ENCODE data around the gene TTLL6.
A peak's percentile ranks its signal among the peaks of the same experiment; 100 is the strongest.

TTLL6 gene

DNA sequence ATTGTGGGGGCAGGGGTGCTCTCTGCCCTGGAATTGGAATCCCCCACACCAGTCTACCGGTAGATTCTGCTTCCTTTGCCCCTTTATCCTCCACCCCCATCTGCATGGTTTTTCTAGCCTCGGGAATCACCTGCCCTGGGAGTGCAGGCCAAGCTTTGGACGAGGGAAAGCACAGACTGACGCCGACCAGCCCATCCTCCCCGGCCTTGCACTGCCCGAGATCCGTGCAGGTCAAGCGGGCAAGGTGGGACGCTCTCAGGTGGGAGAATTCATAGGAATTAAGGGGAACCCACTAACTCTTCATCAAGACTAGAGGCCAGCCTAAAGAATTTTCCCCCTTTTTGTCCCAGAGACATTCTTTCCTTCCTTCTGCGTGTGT is 78.6 kb downstream of the TTLL6 start:
- DNase-seq (ENCODE audit: low read depth), result no peak

DNA sequence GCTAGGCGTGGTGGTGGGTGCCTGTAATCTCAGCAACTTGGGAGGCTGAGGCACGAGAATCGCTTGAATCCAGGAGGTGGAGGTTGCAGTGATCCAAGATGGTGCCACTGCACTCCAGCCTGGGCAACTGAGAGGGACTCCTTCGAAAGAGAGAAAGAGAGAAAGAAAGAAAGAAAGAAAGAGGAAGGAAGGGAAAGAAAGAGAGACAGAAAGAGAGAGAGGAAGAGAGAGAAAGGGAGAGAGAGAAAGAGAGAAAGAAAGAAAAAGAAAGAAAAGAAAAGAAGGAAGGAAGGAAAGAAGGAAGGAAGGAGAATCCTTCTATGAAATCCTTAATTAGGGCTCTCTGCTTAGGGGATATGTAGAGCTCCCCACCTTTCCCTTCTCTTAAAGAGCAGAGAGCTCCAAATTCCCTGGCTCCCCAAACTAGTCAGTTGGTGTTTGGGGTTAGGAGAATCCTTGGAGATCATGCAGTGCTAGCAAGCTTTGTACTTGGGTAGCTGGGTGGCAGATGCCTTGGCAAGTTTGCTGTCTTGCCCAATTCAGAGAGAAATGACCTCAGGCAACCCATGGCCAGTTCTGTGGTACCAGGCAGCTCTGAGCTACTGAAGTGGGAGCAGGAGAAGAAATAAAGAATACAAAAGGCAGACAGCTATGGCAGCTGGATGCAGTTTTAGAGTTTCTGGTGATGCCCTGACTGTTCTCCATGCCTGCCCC is 79.5 kb downstream of the TTLL6 start:
- DNase-seq (ENCODE audit: low read depth), result no peak

DNA sequence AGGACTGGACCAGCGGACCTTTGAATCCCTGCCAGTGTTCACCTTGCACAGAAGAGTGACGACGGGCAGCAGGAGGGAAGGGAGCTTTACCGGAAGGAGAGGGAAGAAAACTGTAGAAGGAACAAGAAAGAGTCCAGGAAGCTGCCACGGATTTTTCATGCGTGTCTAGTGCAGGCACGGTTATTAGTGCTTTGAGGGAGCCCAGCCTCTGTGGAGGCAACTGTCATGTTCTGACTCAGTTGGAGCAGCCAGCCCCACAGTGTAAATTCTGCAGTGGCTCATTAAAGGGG is 82.0 kb downstream of the TTLL6 start:
- no peak for DNase-seq (ENCODE audit: low read depth)

DNA sequence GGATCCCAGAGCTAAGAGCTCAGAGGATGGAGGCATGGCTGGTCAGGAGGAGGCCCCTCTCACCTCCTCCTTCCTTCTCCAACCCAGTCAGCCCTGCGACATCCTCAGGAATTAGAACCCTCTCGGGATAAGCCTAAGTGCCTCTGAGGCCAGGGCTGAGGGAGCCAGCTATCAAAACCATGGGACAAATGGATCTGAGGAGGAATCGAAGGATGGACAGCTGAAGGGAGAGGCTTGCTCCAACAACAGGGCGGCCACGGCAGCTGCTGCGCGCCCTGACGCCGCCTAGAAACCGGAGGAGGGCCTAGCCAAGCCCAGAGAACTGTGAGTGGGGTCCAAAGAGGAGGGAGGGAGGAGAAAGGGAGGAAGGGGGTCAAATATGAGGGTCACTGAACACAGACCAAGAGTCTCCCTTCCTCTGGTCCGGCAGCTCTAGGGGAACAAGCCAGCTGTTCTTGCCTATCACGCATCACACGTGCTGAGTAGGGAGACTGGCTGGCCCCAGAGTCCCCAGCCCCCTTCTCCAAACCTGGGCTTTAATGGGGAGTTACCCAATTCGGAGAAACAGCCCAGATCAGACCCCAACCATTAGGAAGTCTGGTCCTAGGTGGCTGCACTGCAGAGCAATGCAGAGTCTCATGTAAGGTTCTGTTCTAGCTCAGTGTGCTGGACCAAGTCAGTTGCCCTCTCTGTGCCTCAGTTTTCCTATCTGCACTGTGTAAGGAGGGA is 82.5 kb downstream of the TTLL6 start:
- DNase-seq (ENCODE audit: low read depth), result no peak

DNA sequence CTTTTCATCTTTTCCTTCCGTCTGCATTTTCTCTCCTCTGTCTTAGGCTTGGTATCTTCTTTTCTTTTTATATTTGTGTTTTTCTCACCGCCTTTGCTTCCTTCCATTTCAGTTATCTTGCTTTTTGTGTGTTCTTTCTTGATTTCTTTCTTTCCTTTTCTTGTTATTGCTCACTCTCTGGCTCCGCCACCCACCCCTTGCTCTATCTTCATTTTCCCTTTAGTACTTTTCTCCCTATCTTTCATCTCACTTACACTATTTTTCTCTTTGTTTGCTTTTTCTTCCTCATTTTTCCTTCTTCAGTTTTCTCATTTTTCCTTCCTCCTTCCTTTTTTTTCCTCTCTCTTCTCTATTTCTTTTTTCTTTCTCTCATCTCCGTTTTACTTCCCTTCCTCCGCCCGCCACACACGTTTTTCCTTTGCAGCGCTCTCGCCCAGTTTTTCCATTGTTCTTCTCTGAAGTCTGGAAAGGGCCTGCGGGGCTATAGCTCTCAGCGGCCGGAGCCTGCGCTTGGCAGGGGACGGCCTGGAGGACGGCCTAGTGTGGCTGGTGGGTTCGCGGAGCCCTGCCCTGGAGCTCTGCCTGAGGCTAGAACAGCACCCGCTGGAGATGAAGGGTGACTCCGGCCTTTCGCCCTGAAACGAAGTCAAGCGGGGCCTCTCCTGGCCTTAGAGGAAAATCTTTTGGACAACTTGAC is 83.2 kb downstream of the TTLL6 start:
- DNase-seq (ENCODE audit: low read depth), result no peak

DNA sequence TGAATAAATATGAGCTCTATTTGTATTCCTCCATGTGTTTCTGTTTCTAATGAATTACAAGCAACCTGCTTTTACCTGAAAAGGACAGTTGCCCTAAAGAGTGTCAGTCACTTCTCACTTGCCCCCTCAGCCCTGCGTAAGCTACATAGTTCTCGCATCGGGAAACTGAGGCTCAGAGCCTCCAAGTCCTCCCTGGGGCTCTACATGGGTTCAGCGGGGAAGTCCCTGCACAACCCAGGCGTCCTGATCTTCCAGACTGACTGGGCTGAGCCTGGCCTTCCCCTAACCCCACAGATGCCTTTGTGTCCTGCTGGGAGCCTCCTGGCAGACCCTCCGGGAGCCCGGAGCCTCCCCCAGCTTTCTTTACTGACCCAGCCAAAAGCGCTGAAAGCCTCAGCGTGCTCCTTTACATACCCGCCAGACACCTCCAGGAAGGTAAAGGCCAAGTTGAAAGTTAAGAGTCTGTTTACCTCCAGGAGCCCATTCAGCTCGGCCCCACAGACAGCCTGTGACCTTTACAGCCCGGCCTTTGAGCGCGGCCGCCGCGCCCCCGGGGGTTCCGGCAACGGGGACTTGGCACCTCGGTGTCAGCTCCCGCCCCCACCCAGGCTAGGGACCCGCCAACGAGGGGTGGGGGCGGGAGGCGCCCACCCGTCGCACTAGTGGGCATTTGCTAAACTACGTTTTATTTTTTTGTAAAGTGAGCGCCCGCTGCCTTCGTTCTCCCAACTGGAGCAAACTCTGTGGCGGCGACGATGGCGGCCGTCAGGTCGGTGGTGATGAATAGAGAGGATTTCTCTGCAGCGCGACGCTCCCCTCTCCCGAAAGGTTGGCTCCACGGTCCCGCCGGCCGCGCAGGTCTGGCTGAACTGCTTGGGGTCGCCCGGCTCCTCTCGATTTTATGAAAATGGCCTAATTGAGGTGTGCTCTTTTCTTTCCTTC is 84.1 kb downstream of the TTLL6 start:
- DNase-seq (ENCODE audit: low read depth), result no peak

DNA sequence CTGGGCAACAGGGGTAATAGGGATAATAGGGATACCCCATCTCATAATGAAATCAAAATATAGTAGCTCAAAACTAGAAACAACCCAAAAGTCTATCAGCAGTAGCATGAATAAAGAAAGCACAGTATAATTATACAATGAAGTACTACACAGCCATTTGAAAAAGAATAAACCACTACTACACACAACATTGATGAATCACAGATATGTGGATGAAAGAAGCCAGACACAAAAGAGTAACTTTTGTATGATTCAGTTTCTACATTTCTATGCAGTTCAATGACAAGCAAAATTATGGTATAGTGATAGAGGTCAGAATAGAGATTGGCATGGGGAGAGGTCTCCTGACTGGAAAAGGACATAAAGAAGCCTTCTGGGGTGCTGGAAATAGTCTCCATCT is 85.7 kb downstream of the TTLL6 start:
- DNase-seq (ENCODE audit: low read depth), result no peak

DNA sequence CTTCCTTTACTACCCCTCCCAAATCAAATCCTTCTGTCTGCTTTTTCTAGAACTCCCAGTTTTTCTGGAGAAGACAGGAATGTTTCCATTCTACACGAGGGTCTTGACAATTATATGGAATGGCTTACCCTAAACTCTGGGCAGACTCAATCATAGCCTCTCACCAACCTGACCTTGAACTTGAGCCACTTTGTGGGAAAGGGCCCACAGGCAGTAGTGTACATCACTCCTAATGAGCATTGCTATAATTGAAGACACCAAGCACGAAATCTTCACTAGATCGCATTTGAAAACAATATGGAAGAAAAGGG is 86.8 kb downstream of the TTLL6 start:
- DNase-seq (ENCODE audit: low read depth), result no peak

DNA sequence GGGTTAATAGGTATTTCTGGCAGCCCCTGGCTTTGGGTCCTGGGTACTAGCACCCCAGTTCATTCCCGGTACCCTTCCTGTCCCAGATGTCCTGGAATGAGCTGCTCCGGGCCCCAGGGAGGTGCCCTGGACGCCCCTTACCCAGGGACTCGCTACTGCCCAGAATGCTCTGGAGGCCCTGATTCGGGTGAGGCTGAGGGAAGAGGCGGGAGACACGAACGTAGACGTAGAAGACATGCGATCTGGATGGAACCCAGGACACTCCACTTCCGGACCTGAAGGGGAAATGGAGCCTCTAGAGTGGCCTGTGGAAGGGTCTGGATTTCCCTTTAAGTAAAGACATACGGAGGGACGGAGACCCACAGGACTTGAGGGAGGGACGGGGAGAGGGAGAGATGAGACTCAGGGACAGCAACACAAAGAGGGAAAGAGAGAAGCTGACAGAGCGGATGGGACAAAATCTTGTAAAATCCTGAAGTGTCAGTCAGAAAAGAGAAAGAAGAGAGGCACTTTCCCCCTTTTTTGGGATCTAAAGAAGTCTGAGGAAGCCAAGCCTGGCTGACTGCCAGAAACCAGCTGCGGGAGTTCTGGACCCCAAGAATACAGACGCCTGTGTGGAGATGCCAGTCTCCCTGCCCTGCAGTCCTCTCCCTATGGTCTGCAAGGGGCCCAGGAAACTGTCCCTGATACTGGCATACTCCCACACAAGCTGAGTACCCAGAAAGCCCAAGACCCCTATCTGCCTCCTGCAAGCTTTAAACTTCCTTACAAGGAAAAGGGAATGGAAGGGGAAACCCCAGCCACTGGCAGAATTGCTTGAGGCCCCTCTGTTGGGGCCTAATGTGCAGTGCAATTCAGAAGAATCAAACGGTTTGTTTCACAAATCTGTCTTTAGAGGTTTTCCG is 87.4 kb downstream of the TTLL6 start:
- DNase-seq (ENCODE audit: low read depth), result no peak

DNA sequence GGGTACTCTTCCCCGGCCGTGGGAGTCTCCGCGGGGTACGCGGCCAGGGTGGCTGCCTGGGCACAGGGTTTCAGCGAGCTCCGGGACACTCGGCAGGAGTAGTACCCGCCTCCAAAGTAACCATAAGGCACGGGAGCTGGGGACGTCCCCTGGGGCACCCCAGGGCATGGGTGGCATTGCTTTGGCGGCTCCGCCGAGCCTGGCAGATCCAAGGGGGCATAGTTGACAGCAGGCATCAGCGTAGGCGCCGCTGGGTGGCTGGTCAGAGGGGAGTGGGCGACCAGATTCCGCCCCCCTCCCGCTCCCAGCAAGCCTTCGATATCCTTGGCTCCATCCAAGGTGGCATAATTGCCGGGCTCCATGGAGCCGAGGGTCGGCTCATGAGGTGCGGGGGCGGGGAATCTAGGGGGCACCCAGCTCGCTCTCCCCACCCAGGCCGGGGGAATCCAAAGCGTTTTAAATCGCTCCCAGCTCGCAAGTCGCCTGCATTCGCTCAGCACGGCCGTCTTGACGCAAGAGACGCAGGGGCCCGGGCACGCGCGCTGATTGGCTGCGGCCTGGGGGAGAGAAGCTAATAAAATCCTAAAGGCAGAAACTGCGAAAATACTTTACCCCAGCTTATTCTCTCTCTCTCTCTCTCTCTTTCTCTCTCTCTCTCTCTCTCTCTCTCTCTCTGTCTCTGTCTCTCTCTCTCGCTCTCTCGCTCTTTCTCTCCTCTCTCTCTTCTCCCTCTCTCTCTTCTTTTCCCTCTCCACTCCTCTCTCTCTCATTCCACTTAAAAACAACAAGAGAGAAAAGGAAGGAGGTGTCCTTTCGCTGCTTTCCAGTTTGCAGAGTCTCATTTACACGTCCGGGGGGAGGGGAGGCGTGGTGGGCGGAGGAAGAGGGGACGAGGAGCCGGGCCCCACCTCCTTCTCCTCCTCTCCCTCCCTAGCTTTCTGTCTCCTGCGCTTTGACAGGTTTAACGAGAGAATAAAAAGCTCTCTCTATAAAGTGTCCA is 88.5 kb downstream of the TTLL6 start, which contains the start of gene HOXB13:
Gene HOXB13, minus strand, starts transcription at position 519 of the 1,000 bp plus-strand sequence. Its CDS starts 157 bp downstream, at position 362.
- DNase-seq (ENCODE audit: low read depth), result no peak

DNA sequence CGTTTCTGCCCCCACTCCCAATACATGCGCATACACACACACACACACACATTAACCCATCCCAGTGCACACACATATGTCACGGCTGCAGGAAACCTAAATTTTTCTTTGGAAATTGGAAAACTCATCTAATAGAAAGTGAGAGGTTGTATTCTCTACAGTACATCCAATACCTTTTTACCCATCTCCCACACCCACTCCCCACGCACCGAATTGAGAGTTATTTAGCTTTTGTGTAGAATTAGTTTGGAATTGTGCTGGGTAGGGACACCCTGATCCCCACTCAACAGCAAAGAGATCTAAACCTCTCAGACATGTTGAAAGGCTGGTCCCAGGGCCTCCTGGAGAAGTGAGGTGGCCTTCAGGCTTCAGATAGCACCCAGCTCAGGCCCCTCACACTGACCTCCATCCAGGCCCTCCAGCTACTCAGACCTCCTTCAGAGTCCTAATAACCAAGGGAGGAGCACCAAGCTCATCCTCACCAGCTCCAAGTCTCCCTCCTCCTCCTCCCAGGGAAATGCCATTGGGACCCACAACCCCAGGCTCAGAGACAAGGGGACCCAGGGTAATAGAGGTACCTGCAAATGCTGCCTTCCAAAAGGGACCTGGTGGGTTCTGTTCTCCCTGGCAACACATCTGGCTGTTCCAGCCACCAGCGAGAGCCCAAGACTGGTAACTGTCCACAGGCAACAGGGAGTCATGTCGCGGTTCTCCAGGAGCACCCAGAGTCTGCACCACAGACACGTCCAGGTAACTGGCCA is 89.4 kb downstream of the TTLL6 start:
- no peak for DNase-seq (ENCODE audit: low read depth)

DNA sequence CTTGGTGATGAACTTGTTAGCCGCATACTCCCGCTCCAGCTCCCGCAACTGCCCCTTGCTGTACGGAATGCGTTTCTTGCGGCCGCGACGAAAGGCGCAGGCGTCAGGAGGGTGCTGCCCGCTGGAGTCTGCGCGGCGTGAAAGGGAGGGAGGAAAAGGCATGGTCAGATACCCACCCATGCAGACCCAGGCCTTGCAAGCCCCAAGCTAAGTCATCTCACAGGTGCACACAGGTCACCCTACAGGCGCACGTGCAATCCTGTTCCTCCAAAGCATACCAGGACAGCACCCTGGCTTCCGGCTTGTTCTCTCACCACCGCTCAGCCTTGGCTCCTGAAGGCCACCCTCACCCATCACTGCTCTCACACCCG is 90.1 kb downstream of the TTLL6 start:
- DNase-seq (ENCODE audit: low read depth), result no peak

DNA sequence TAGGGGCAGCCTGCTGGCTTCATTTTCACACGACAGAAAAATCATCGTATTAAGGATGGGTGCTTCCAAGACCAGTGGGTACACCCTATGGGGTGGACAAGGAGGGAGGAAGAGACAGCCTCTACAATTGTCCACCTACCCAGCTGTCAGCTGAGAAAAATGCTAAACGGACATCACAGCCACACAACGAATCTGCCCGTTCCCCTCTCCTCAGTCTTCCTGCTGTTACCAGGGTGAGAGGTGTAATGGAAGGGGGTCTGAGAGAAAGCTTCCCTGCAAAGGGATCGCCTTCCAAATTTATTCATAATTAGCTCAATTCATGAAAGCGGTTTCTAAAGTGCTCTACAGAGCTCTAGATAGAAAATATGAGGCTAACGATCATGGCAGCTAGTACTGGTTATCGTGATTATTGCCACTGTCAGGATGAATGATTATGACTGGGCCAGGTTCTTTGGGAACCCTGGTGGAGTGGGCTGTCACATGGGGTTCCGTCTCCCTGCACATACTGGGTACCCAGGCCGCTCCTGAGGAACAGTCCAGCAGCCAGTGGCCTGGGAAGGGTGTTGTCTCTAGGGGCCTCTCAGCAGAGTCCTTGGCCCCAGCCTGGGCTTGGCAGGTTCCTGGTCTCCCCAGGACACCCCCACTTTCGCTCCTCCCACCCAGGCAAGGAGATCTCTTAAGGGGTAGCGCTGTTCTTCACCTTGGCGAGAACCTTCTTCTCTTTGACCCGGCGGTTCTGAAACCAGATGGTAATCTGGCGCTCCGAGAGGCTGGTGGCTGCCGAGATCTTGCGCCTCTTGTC is 90.7 kb downstream of the TTLL6 start:
- DNase-seq (ENCODE audit: low read depth), result no peak

DNA sequence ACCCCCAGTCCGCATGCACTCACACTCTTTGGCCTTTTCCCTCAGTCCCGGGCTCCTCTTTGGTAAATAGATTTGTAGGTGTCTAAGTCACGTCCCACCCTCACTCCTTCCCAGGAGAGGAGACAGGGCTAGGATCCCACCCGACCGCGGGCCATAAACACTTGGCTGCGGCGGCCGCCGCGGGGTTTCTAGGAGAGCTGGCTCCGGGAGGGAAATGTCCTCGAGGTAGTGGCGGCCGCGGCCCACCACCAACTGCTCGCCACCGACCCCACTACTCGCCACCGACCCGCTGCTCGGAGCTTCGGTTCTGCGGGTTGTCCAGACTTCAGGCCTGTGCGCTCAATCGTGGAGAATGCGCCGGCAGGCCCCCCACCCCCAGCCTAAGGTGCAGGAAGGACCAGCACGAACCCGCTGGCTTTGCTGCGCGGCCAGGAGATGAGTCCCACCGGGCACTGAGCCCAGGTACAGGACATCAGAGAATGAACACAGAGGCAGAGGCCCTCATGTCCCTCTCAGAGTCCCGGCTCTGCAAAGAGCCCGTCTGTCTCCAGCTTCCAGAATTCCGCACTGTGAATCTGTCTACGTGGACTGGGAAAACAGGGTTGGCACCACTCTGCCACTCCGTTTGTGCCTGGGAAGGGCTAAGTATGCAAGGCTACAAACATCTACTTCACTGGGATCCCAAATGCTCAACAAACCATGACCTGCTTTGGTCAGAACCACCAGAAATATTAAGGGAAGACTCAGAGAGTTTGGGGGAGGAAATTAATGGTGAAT is 91.6 kb downstream of the TTLL6 start:
- DNase-seq (ENCODE audit: low read depth), result no peak

DNA sequence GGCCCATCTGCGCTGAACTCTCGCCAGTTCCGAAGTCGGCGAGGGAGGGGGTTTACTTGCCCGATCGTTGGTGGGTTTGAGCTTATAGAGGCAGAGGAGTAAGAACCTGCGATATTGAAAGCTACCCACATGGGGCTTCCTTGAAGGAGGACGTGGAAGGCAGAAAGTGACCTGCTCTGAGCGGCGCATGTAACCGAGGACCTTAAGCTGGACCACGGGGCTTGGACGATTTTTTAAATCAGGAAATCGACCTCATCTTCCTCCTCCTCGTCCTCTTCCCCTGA is 92.1 kb downstream of the TTLL6 start:
- no peak for DNase-seq (ENCODE audit: low read depth)

DNA sequence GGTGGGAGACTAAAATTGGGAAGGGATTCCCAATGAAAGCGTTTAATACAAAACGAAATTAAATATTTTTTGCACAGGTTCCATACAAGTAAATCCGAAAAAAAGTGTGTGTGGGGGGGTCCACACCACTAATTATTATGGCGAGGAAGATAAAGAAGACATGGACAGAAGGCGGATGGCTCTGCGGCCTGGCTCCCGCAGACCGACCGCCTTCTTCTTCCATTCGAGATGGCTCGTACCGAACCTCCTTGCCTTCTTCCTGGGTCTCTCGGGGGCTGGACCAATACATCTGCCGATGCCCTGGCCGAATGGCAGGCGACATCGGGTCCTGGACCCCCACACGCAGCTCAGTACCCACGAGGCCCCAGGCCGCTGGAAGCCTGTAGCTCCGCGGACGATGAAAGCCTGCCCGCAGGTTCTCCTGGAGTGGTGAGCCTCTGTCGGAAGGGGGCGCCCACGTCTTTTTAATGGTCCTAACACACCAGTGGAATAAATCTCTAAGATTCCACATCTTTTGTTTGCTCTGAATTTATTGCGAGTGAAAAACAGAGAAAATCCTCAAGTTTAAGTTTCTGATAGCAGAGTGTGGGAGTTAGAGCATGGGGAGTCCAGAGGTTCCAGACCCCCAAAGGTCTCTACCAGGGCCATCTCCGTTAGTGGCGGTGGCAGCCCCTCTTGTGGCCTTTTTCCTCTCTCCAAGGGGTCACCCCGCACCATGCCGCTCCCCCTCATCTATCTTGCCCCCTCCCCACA is 92.6 kb downstream of the TTLL6 start:
- DNase-seq (ENCODE audit: low read depth), result peak; percentile 18
